ENCODE measurements around the gene KRT78. TPM values are rescaled to one million over a fixed set of nuclear protein-coding genes. Genes with fewer than 3 reads are reported as not detected.

The KRT78 gene
- total and polyA plus RNA-seq, 8 donors, result 0.27 to 1.1 (median 0.45) TPM; not detected in 4

DNA sequence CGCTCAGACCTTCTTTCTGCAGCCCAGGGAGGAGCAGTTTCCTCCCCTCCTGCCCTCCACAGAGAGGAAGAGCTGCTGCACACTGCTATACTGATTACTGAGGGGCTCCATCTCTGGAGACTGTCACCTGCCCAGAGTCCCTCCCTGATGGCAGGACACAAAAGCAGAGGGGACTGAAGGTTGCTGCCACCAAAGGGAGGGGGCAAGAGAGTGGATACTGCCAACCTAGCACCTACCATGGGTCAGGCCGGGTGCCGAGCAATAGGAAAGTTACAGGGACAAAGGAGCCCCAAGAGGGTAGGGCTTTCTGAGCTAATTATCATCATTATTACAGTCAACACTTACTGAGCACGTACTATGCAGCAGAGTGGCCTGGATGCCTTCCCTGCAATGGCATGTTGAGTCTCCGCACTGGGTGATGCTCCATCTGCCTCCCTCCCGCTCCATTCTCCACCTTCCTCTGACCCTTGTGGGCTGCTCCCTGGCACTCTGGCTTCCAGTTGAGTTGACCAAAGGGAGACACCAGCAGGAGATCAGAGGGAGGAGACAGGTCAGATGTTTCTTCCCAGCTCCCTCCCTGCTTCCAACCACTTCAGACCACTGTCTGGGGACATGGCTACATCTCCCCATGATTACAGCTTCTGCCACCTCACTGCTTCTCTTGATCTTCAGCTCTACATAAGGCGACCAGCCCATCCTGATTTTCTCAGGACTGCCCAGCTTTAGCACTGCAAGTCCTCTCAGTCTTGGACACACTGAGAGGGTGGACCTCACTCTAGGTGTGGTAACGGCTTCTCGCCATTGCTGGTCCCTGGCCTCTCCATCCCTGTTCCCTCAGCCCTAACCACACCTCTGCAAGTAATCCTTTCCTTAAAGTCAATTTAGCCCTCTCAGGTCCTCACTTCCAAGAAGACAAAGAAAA, 12.0 kb downstream of the KRT78 start:
- 82 to 85% methylated on average over 9 of the region's 9 CpGs for WGBS, 2 donors
- H3K9me3 ChIP-seq, result no peaks in the 10 kb centered on the region
- intact Hi-C loops (cut with DNase I), result no loop called here
- H3K27me3 ChIP-seq, result no peaks in the 10 kb centered on the region
- no peak for DNase-seq
- no peak overlapping the region for H3K27ac ChIP-seq
- ATAC-seq, result no peak
- TF ChIP-seq, protein P1, sequence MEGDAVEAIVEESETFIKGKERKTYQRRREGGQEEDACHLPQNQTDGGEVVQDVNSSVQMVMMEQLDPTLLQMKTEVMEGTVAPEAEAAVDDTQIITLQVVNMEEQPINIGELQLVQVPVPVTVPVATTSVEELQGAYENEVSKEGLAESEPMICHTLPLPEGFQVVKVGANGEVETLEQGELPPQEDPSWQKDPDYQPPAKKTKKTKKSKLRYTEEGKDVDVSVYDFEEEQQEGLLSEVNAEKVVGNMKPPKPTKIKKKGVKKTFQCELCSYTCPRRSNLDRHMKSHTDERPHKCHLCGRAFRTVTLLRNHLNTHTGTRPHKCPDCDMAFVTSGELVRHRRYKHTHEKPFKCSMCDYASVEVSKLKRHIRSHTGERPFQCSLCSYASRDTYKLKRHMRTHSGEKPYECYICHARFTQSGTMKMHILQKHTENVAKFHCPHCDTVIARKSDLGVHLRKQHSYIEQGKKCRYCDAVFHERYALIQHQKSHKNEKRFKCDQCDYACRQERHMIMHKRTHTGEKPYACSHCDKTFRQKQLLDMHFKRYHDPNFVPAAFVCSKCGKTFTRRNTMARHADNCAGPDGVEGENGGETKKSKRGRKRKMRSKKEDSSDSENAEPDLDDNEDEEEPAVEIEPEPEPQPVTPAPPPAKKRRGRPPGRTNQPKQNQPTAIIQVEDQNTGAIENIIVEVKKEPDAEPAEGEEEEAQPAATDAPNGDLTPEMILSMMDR (IDR thresholded peaks at IDR 0.05), result no peak
- no peaks in the 10 kb centered on the region for H3K4me1 ChIP-seq
- no peak overlapping the region for H3K4me3 ChIP-seq
- no peak for FAIRE-seq
- no peaks in the 10 kb centered on the region for H3K36me3 ChIP-seq

DNA sequence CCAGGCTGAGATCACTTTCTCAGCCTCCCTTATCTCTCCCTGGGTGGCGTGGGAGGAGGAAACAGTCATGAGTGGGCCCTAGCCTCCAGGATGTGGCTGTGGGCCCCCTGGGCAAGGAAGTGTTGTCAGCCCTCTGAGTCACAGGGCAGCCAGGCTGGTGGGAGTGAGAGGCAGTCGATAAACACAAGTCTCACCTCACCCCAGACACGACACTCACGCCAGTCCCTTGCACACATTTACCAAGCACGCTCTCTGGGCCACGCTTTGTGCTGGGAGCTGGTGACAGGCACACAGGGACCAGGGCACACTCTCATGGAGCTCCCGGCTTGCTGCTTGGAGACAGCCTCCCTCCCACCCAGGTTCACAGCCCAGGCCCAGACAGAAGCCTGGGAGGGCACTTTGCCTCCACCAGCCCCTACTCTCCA, 12.7 kb downstream of the KRT78 start:
- Histone ChIP-seq H3K27me3 (no peaks in the 10 kb centered on the region), H3K36me3 (no peaks in the 10 kb centered on the region), H3K4me3 (no peak overlapping the region), H3K27ac (no peak overlapping the region), H3K9me3 (no peaks in the 10 kb centered on the region), H3K4me1 (no peaks in the 10 kb centered on the region)
- intact Hi-C loops (cut with DNase I), result no loop called here
- 73 to 82% methylated on average over 7 of the region's 7 CpGs for WGBS, 2 donors
- TF ChIP-seq, protein P1 (IDR thresholded peaks at IDR 0.05), result no peak
- FAIRE-seq (no peak), DNase-seq (no peak), ATAC-seq (no peak)

DNA sequence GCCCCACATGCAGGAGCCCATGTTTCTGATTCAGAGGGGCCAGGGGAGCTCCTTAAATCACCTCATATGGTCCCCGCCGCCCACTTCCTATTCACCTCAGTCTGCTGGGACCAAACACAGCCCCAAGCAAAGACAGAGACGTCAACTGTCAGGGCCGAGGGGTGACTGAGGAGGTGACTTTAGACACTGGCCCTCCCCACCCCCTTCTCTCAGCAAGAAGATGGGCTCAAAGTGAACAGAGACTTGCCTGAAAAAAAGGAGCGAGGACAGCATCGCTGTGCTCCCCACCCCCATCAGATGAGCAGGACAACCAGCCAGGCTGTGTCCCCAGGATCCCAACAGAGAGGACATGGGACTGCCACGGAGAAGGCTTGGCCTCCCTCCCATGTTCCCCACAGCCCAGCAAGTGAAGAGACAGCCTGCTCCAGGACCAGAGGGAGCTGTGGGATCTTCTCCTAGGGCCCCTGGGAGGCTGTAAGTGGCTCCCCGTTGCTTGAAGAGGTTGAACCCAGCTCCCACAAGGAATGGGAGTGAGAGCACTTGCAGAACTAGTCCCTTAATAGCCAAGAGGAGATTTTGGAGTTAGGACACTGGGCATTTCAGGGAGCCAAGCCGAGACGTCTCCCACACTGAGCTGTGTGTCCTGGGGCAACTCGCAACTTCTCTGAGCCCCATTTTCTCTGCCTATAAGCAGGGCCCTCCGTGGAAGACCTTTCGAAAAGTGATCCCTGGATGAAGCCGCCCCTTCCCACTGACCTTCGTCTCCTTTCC, 13.3 kb downstream of the KRT78 start:
- H3K27ac ChIP-seq, result no peak overlapping the region
- H3K4me3 ChIP-seq, result no peak overlapping the region
- no peaks in the 10 kb centered on the region for H3K36me3 ChIP-seq
- TF ChIP-seq, protein P1 (IDR thresholded peaks at IDR 0.05), result no peak
- ATAC-seq (no peak), DNase-seq (no peak), FAIRE-seq (no peak)
- H3K4me1 ChIP-seq, result no peaks in the 10 kb centered on the region
- intact Hi-C loops (cut with DNase I), result no loop called here
- 72 to 81% methylated on average over 15 of the region's 15 CpGs for WGBS, 2 donors
- no peaks in the 10 kb centered on the region for H3K27me3 ChIP-seq
- no peaks in the 10 kb centered on the region for H3K9me3 ChIP-seq

DNA sequence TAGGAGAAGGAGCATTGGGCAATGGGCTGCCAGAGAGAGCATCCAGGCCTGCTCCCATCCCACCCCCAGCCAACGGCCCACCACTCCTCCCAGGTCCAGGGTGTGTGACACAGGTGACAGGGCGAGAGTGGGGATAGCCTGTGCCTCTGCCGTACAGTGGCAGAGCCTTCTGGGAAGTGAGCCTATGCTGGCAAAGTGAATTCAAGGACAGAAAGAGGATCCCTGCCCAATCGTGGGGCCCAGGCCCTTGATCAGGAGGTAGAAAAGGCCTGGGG, 14.1 kb downstream of the KRT78 start:
- Histone ChIP-seq H3K36me3 (no peaks in the 10 kb centered on the region), H3K4me1 (no peaks in the 10 kb centered on the region), H3K27me3 (no peaks in the 10 kb centered on the region), H3K9me3 (no peaks in the 10 kb centered on the region), H3K4me3 (no peak overlapping the region), H3K27ac (no peak overlapping the region)
- no peak for ATAC-seq
- TF ChIP-seq, protein P1 (IDR thresholded peaks at IDR 0.05), result no peak
- 53 to 62% methylated on average over 4 of the region's 4 CpGs for WGBS, 2 donors
- no peak for DNase-seq
- intact Hi-C loops (cut with DNase I), result no loop called here
- FAIRE-seq, result no peak

Measured in pancreas (tissue), 10 donors.